IPS-20b (cell line): ENCODE data around the gene ISG20L2.

ENCODE experiments used
- H3K27ac ChIP-seq: one replicate; pipeline ENCODE4 v1.5.1; 2013; ENCODE audit warnings: low read length
- H3K27me3 ChIP-seq: 2 replicates; pipeline ENCODE4 v1.6.1; 2013; ENCODE audit warnings: mild to moderate bottlenecking, low read length, inconsistent platforms; ENCODE audit not compliant: insufficient read depth
- H3K36me3 ChIP-seq: 2 replicates; pipeline ENCODE4 v1.6.1; 2013; ENCODE audit warnings: low read depth, mild to moderate bottlenecking, inconsistent platforms, low read length, moderate library complexity; ENCODE audit not compliant: insufficient read depth
- H3K4me1 ChIP-seq: 2 replicates; pipeline ENCODE4 v1.6.1; 2013; ENCODE audit warnings: mild to moderate bottlenecking, control low read depth, inconsistent platforms, low read length, moderate library complexity; ENCODE audit not compliant: insufficient read depth
- H3K4me3 ChIP-seq: 2 replicates; pipeline ENCODE4 v1.5.1; 2013; ENCODE audit warnings: mild to moderate bottlenecking, low read length, inconsistent platforms
- H3K9ac ChIP-seq: 2 replicates; pipeline ENCODE4 v1.6.1; 2013; ENCODE audit warnings: low read depth, mild to moderate bottlenecking, inconsistent platforms, low read length, moderate library complexity
- H3K9me3 ChIP-seq: 2 replicates; pipeline ENCODE4 v1.6.1; 2013; ENCODE audit warnings: mild to moderate bottlenecking, low read depth, low read length, inconsistent platforms; ENCODE audit not compliant: insufficient read depth

Gene ISG20L2

DNA sequence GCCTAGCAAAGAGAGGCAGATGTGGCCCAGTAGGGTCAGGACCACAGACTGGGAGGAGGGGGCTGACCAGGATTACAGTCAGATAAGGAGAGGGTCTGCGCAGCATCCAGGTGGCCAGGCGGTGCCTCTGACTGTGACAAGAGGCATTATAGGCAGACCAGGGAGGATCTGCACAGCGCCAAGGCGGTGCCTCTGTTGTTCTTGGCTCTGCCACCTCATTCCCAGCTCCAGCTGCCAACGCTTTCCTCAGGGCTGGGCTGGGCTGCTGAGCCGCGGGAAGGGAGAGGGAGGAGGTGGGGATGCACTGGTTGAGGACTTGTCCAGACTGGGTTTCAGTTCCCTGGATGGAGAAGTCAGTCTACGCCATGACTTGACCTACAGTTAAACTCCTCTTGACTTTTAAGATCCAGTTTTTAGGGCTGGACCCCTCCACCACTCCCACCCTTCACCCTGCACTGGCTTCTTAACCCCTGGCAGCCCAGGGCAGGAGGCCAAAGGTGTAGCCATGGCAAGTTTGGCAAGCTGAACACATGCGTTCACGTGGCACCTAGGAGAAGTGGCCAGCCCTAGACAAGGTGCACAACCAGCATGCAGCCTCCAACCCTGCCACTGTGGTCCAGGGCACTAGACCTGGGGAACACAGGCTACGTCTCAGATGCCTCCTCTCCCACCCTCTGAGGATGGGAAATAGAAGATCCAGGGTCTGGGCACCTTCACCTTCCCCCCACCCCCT lies 18.6 kb downstream of the ISG20L2 start:
- Histone ChIP-seq H3K36me3 (no peaks in the 10 kb centered on the region), H3K4me1 (peaks cover 44% of the 10 kb centered on the region), H3K27me3 (peaks cover 11% of the 10 kb centered on the region; the same call in 1 of the 2 replicates), H3K27ac (no peak overlapping the region), H3K9me3 (no peaks in the 10 kb centered on the region), H3K4me3 (no peak overlapping the region), H3K9ac (peak overlapping the region; percentile 40; the same call in 1 of the 2 replicates)

DNA sequence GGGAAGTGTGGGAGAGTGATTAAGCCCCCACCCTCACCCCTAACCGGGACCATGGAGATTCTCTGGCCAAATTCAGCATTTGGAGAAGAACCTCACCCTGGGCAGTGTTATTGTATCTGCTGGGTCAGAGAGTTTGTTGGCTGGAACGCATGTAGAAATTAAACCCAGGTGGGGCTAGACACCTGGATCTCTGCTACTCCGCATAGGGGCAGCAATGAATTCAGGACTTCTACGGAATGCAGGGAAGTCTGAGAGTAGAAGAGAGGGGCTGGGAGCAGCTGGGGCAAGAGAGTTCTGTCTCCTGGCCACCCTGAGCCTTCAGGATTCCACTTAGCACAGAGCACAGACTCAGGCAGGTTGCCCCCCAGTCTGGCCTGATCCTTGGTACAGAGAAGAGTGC lies 19.5 kb downstream of the ISG20L2 start:
- no peak overlapping the region for H3K27ac ChIP-seq
- H3K27me3 ChIP-seq = peaks cover 20% of the 10 kb centered on the region
- H3K4me1 ChIP-seq = peaks cover 49% of the 10 kb centered on the region
- no peaks in the 10 kb centered on the region for H3K36me3 ChIP-seq
- peak overlapping the region; percentile 79; the same call in 1 of the 2 replicates for H3K9ac ChIP-seq
- H3K4me3 ChIP-seq = 0 out of 2 replicates have a peak overlapping the region, but pooled peaks have one; percentile 77
- H3K9me3 ChIP-seq = no peaks in the 10 kb centered on the region

DNA sequence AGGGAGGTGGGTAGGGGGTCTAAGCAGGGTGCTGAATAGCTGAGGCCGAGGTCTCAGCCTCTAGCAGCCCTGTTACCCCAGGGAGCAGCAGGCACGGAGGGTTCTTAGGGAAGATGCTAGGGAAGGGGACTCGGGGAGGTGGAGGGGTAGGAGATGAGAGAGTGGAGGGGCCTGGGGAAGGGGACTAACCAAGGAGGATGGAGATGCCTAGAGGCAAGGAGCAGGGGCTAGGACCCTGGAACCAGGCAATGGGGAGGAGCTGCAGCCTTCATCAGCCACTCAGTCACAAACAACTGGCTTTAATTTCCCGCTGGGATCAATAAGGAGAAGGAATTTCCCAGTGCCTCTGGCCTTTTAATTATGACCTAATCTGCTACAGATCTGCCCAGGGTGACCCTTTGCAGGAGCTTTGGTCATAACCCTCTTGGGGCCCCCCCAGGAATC lies 20.3 kb downstream of the ISG20L2 start:
- Histone ChIP-seq H3K4me1 (peaks cover 57% of the 10 kb centered on the region), H3K4me3 (peak overlapping the region; percentile 77; the same call in 1 of the 2 replicates), H3K9ac (peak overlapping the region; percentile 79; the same call in 1 of the 2 replicates)

GRCh38 chr1:156707417-156708217 lies 20.9 kb downstream of the ISG20L2 start:
- Histone ChIP-seq H3K4me3 (peak overlapping the region; percentile 77), H3K27ac (peak overlapping the region; percentile 78)

More for the DNA sequence above, 20.3 kb downstream of the ISG20L2 start:
- Histone ChIP-seq H3K27ac (peak overlapping the region; percentile 59), H3K9me3 (no peaks in the 10 kb centered on the region), H3K27me3 (peaks cover 28% of the 10 kb centered on the region), H3K36me3 (no peaks in the 10 kb centered on the region; the same call in 1 of the 2 replicates)

DNA sequence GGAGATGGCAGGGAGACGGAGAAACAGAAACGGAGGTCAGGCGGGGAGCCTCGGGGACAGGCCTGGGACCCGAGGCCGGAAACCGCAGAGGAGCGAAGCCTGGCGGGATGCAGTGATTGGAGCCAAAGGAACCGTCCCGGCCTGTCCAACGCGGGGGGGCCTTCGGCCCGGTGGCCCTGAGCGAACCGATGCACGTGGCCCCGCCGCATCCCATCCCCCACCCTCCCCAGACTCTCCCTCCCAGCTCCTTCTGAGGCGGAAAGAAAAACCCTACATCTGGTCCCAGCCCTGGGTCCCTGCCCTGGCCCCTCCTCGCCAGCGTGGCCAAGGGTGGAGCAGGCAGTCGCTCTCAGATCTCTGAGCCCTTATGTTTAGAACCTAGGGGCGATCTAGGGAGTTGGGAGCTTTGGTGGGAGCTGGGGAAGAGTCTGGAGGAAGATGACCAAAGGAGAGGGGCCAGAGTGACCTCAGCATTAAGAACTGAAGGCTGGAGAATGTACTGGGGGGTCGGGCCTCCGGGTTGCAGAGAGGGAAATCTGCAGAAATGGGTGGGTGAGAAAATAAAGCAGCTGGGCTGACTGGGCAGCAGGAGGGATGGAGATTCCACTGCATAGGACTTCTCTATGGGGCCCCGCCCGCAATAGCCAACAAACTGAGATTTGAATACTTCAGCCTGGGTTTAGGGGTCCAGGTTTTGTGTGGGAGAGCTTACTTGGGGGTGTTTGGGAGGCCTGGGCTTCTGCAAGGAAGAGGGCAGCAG lies 21.7 kb downstream of the ISG20L2 start:
- no peaks in the 10 kb centered on the region for H3K9me3 ChIP-seq
- peak overlapping the region; percentile 79; the same call in 1 of the 2 replicates for H3K9ac ChIP-seq
- H3K4me1 ChIP-seq = peaks cover 58% of the 10 kb centered on the region
- peak overlapping the region; percentile 78 for H3K27ac ChIP-seq
- H3K36me3 ChIP-seq = no peaks in the 10 kb centered on the region; the same call in 1 of the 2 replicates
- H3K4me3 ChIP-seq = peak overlapping the region; percentile 77
- peaks cover 34% of the 10 kb centered on the region for H3K27me3 ChIP-seq

More at GRCh38 chr1:156707417-156708217, 20.9 kb downstream of the ISG20L2 start:
- Histone ChIP-seq H3K4me1 (peaks cover 58% of the 10 kb centered on the region), H3K27me3 (peaks cover 34% of the 10 kb centered on the region), H3K9me3 (no peaks in the 10 kb centered on the region), H3K36me3 (no peaks in the 10 kb centered on the region; the same call in 1 of the 2 replicates), H3K9ac (peak overlapping the region; percentile 79; the same call in 1 of the 2 replicates)

GRCh38 chr1:156705918-156706656 lies 22.5 kb downstream of the ISG20L2 start:
- Histone ChIP-seq H3K4me3 (peak overlapping the region; percentile 77), H3K27ac (peak overlapping the region; percentile 78), H3K36me3 (peaks cover 7% of the 10 kb centered on the region), H3K9ac (peak overlapping the region; percentile 79; the same call in 1 of the 2 replicates), H3K4me1 (peaks cover 52% of the 10 kb centered on the region), H3K9me3 (no peaks in the 10 kb centered on the region), H3K27me3 (peaks cover 34% of the 10 kb centered on the region)

- peak within 1 kb of the TSS; percentile 77 for H3K4me3 ChIP-seq
- H3K27me3 ChIP-seq = peaks cover 34% of the 10 kb centered on the region
- peak within 1 kb of the TSS; percentile 79 for H3K9ac ChIP-seq
- peaks cover 14% of the 10 kb centered on the region for H3K36me3 ChIP-seq
- peak within 1 kb of the TSS; percentile 78 for H3K27ac ChIP-seq
- no peaks in the 10 kb centered on the region for H3K9me3 ChIP-seq
- H3K4me1 ChIP-seq = peaks cover 47% of the 10 kb centered on the region
Measured at GRCh38 chr1:156705321-156705917, 23.1 kb downstream of the ISG20L2 start, which contains the start of gene CRABP2. Gene CRABP2, minus strand, starts transcription at chr1:156705583. Its CDS starts 137 bp downstream, at chr1:156705446.

- Histone ChIP-seq H3K27ac (no peak overlapping the region), H3K4me1 (peaks cover 42% of the 10 kb centered on the region), H3K9me3 (no peaks in the 10 kb centered on the region), H3K36me3 (peaks cover 19% of the 10 kb centered on the region), H3K9ac (peak overlapping the region; percentile 79), H3K27me3 (peaks cover 31% of the 10 kb centered on the region), H3K4me3 (peak overlapping the region; percentile 77)
Measured at GRCh38 chr1:156704930-156705320, 23.6 kb downstream of the ISG20L2 start.

GRCh38 chr1:156704166-156704711 lies 24.3 kb downstream of the ISG20L2 start:
- no peak overlapping the region for H3K27ac ChIP-seq

GRCh38 chr1:156703741-156704140 lies 24.8 kb downstream of the ISG20L2 start:
- peaks cover 30% of the 10 kb centered on the region for H3K27me3 ChIP-seq
- H3K9ac ChIP-seq = peak overlapping the region; percentile 79; the same call in 1 of the 2 replicates
- peaks cover 28% of the 10 kb centered on the region for H3K36me3 ChIP-seq
- peak overlapping the region; percentile 77 for H3K4me3 ChIP-seq
- H3K27ac ChIP-seq = no peak overlapping the region
- H3K9me3 ChIP-seq = no peaks in the 10 kb centered on the region
- peaks cover 30% of the 10 kb centered on the region; the same call in 1 of the 2 replicates for H3K4me1 ChIP-seq

More at GRCh38 chr1:156704166-156704711, 24.3 kb downstream of the ISG20L2 start:
- H3K9me3 ChIP-seq = no peaks in the 10 kb centered on the region
- peak overlapping the region; percentile 79; the same call in 1 of the 2 replicates for H3K9ac ChIP-seq
- peaks cover 30% of the 10 kb centered on the region for H3K27me3 ChIP-seq
- H3K36me3 ChIP-seq = peaks cover 23% of the 10 kb centered on the region
- H3K4me1 ChIP-seq = peaks cover 35% of the 10 kb centered on the region; the same call in 1 of the 2 replicates
- H3K4me3 ChIP-seq = peak overlapping the region; percentile 77
